CD4-positive, alpha-beta T cell (primary cell): ENCODE measurements around the gene SERPINA10. TPM values are rescaled to one million over a fixed set of nuclear protein-coding genes. Genes with fewer than 3 reads are reported as not detected.

Experiments
- ATAC-seq: fragments of 200-7000 bp; cut with Tn5 transposase; one replicate; pipeline ENCODE4 v1.10.0; 2022; ENCODE audit warnings: mild to moderate bottlenecking; ENCODE audit not compliant: poor library complexity
- CTCF ChIA-PET: fragments of 350-600 bp; sonication (Branson Sonifier 250); formaldehyde crosslinking; loops from one replicate; lab custom pipeline; 2021; ENCODE audit warnings: antibody characterized with exemption, inconsistent platforms; lab: Charles Lee
- POLR2A ChIA-PET: fragments of 350-600 bp; sonication (Branson Sonifier 250); formaldehyde crosslinking; loops from one replicate; lab custom pipeline; 2021; ENCODE audit warnings: antibody characterized with exemption, inconsistent platforms; lab: Charles Lee
- DNase-seq, 14 experiments: peaks; one replicate each; pipeline ENCODE4 v3.0.0-alpha.2; 2013 to 2020; ENCODE audit warnings: mixed read lengths in 2 of 14
- H3K27ac ChIP-seq, 2 donors: one replicate each; pipeline versions ENCODE4 v1.5.1 to v1.7.0; 2013; ENCODE audit warnings: low read length in 2 of 2, low read depth in 1 of 2, mild to moderate bottlenecking in 1 of 2
- H3K27me3 ChIP-seq, 2 experiments: 1 replicate in 1 of 2; 2 replicates in 1 of 2; pipeline versions ENCODE4 v1.6.1 to v1.7.0; 2013; ENCODE audit warnings: low read length in 2 of 2, control low read depth in 1 of 2, mild to moderate bottlenecking in 1 of 2, moderate library complexity in 1 of 2; ENCODE audit not compliant: insufficient read depth in 2 of 2, control insufficient read depth in 1 of 2
- H3K36me3 ChIP-seq: one replicate; pipeline ENCODE4 v1.6.1; 2013; ENCODE audit warnings: low read length, control low read depth; ENCODE audit not compliant: insufficient read depth
- H3K4me1 ChIP-seq: one replicate; pipeline ENCODE4 v1.6.1; 2013; ENCODE audit warnings: low read length, control low read depth; ENCODE audit not compliant: insufficient read depth
- H3K4me3 ChIP-seq: one replicate; pipeline ENCODE4 v1.5.1; 2013; ENCODE audit warnings: mild to moderate bottlenecking, low read length, moderate library complexity
- H3K9me3 ChIP-seq, 2 experiments: 1 replicate in 1 of 2; 2 replicates in 1 of 2; pipeline versions ENCODE4 v1.6.1 to v1.7.0; 2013; ENCODE audit warnings: low read length in 2 of 2, mild to moderate bottlenecking in 2 of 2, control low read depth in 1 of 2, moderate library complexity in 1 of 2; ENCODE audit not compliant: control insufficient read depth in 1 of 2, insufficient read depth in 1 of 2
- H3K27ac Mint-ChIP-seq: one replicate; pipeline ENCODE4 v1.8.0; 2020; ENCODE audit warnings: mixed read lengths
- H3K27me3 Mint-ChIP-seq: one replicate; pipeline ENCODE4 v1.8.0; 2021; ENCODE audit warnings: mixed read lengths
- H3K36me3 Mint-ChIP-seq: one replicate; pipeline ENCODE4 v1.8.0; 2021; ENCODE audit warnings: low read depth, mixed read lengths
- H3K4me1 Mint-ChIP-seq: one replicate; pipeline ENCODE4 v1.8.0; 2021; ENCODE audit warnings: low read depth, mixed read lengths
- H3K4me3 Mint-ChIP-seq: one replicate; pipeline ENCODE4 v1.8.0; 2020; ENCODE audit warnings: mild to moderate bottlenecking, mixed read lengths
- H3K9me3 Mint-ChIP-seq: one replicate; pipeline ENCODE4 v1.8.0; 2020; ENCODE audit warnings: mixed read lengths
- CTCF ChIP-seq: fragments of 200-600 bp; IDR thresholded peaks from one replicate; pipeline ENCODE4 v1.8.0; 2022; ENCODE audit warnings: antibody characterized with exemption, mild to moderate bottlenecking
- intact Hi-C, 2 experiments: fragments of 100-400 bp; cut with DNase I in 1 of 2; cut with micrococcal nuclease in 1 of 2; formaldehyde crosslinking; loops; one replicate each; pipeline versions ENCODE4 v1.15.1 to v1.9.0; 2023 to 2025; cut with DNase I, micrococcal nuclease
- total RNA-seq, 174 experiments: library from RNA in 2 of 174; stranded (reverse) in 2 of 174; gene quantifications; one replicate each; pipeline ENCODE4 v1.2.3 and lab custom pipeline; 2021 to 2026

Gene SERPINA10
- total RNA-seq, 2 experiments from 2014 or later = not detected

GRCh38 chr14:94307410-94307992 is 14.4 kb upstream of the SERPINA10 start:
- H3K4me1 ChIP-seq = no peaks in the 10 kb centered on the region
- ChIA-PET CTCF (interaction anchor here (0.6 kb wide), 1 partner anchor 194 kb away, joined by 3 read pairs; no protein-coding TSS in a partner anchor), POLR2A (no interaction called here)
- H3K27me3 ChIP-seq = peaks cover 0 to 2% of the 10 kb centered on the region in 2 experiments
- Mint-ChIP-seq H3K27me3 (peaks cover 22% of the 10 kb centered on the region), H3K27ac (no peak overlapping the region), H3K4me1 (no peaks in the 10 kb centered on the region), H3K9me3 (peaks cover 18% of the 10 kb centered on the region), H3K4me3 (no peak overlapping the region), H3K36me3 (no peaks in the 10 kb centered on the region)
- no peak for TF ChIP-seq CTCF
- no peak overlapping the region for H3K4me3 ChIP-seq
- ATAC-seq (no peak), DNase-seq (peak in 1 of 14 experiments; percentile 1)
- no peaks in the 10 kb centered on the region for H3K36me3 ChIP-seq
- intact Hi-C loops = no loop called here
- no peak overlapping the region for H3K27ac ChIP-seq
- H3K9me3 ChIP-seq = peaks cover 11 to 22% of the 10 kb centered on the region in 2 experiments

GRCh38 chr14:94306047-94306978 is 13.2 kb upstream of the SERPINA10 start:
- Mint-ChIP-seq H3K4me3 (no peak overlapping the region), H3K27me3 (peaks cover 19% of the 10 kb centered on the region), H3K4me1 (no peaks in the 10 kb centered on the region), H3K27ac (no peak overlapping the region), H3K36me3 (no peaks in the 10 kb centered on the region), H3K9me3 (peaks cover 18% of the 10 kb centered on the region)
- H3K27me3 ChIP-seq = no peaks in the 10 kb centered on the region
- intact Hi-C loops = no loop called here
- ATAC-seq (no peak), DNase-seq (no peak)
- TF ChIP-seq CTCF = no peak
- no peaks in the 10 kb centered on the region for H3K4me1 ChIP-seq
- peaks cover 11 to 22% of the 10 kb centered on the region in 2 experiments for H3K9me3 ChIP-seq
- POLR2A ChIA-PET = no interaction called here
- no peak overlapping the region for H3K4me3 ChIP-seq
- no peaks in the 10 kb centered on the region for H3K36me3 ChIP-seq
- H3K27ac ChIP-seq = no peak overlapping the region
- CTCF ChIA-PET = no interaction called here

GRCh38 chr14:94305620-94306019 is 12.6 kb upstream of the SERPINA10 start:
- ChIA-PET CTCF (no interaction called here), POLR2A (no interaction called here)
- H3K27me3 Mint-ChIP-seq = peaks cover 19% of the 10 kb centered on the region
- H3K27ac ChIP-seq = no peak overlapping the region
- no peaks in the 10 kb centered on the region for H3K36me3 Mint-ChIP-seq
- no peaks in the 10 kb centered on the region for H3K4me1 Mint-ChIP-seq
- peaks cover 11 to 22% of the 10 kb centered on the region in 2 experiments for H3K9me3 ChIP-seq
- H3K4me1 ChIP-seq = no peaks in the 10 kb centered on the region
- H3K4me3 Mint-ChIP-seq = no peak overlapping the region
- intact Hi-C loops = no loop called here
- no peak overlapping the region for H3K27ac Mint-ChIP-seq
- H3K4me3 ChIP-seq = no peak overlapping the region
- TF ChIP-seq CTCF = no peak
- DNase-seq (no peak), ATAC-seq (no peak)
- H3K9me3 Mint-ChIP-seq = peaks cover 18% of the 10 kb centered on the region
- H3K27me3 ChIP-seq = no peaks in the 10 kb centered on the region
- H3K36me3 ChIP-seq = no peaks in the 10 kb centered on the region
